Inferior parietal cortex (tissue), 1 donor: ENCODE measurements around the gene ALG14.

ENCODE experiments used
- DNase-seq: peaks from one replicate; pipeline ENCODE4 v3.0.0-alpha.2; 2016; ENCODE audit errors: extremely low spot score

Gene ALG14

GRCh38 chr1:94981575-94981973 lies 91.2 kb downstream of the ALG14 start:
- DNase-seq: no peak

- no peak for DNase-seq
Measured at GRCh38 chr1:94980582-94981574, 91.9 kb downstream of the ALG14 start.

GRCh38 chr1:94979656-94980581 lies 92.8 kb downstream of the ALG14 start:
- no peak for DNase-seq

DNA sequence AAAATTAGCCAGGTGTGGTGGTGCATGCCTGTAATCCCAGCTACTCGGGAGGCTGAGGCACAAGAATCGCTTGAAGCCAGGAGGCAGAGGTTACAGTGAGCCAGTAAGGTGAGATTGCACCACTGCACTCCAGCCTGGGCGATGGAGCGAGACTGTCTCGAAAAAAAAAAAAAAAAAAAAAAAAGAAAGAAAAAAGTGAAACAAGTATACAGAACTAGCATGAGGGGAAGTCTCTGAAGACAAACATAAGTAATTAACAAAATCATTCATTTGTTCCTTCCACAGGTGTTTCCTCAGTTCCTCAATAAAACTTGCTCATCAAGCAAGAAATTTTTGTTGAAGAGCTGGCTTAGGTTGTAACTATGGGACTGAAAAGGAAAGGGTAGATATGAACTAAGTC lies 93.6 kb downstream of the ALG14 start:
- DNase-seq: no peak

GRCh38 chr1:94978401-94978800 lies 94.3 kb downstream of the ALG14 start:
- DNase-seq: no peak

DNA sequence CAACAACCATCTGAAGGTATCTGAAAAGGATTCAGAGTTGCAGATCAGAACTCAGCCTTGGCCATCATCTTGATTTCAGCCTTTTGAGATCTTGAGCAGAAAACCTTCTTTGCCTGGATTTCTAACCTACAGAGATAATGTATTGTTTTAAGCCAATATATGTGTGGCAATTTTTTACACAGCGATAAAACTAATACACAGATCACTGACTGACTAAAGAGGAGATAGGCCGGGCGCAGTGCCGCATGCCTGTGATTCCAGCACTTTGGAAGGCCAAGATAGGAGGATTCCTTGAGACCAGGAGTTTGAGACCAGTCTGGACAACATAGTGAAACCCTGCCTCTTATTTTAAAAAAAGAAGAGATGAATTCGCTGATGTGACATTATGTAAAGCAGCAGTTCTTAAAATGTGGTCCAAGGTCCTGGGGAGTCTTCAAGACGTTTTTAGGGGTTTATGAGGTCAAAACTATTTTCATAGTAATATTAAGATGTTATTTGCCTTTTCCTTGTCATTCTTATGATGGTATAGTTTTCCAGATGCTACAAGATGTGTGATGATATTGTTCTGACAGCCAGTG lies 95.7 kb downstream of the ALG14 start:
- no peak for DNase-seq

DNA sequence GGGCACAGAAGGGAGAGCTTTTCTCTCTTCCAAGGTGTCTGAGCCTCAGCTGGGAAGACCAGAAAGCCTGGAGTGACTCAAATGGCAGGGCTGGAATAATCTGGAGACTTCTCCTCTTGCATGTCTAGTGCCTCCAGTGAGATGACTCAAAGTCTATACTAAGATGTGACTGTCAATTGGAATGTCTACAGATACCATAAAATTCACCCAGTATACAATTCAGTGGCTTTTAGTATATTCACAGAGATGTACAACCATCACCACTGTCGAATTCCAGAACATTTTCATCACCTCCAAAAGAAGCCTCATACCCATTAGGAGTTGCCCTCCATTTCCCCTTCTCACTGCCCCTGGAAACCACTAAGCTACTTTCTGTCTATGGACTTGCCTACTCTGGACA lies 97.9 kb downstream of the ALG14 start:
- DNase-seq: no peak

DNA sequence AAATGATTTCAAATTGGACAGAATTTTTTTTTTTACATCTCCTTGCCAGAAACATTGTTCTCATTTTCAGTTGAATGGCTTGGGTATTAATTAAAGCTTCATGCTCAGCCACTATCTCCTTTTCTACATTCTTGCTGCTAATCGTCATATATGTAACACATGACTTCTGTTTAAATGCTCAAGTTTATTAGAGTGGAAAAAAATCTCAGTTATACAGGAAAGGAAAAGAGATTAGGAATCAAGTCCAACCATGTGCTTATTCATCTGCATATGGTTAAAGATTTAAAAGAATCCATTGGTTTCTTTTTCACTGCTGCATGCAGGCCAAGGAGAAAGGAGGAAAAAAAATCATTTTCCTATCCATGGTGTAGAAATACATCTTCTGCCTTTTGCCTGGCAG lies 98.5 kb downstream of the ALG14 start:
- DNase-seq: no peak

- no peak for DNase-seq
Measured at GRCh38 chr1:94973309-94973922, 99.3 kb downstream of the ALG14 start.

GRCh38 chr1:94971491-94971924 lies 101.2 kb downstream of the ALG14 start:
- DNase-seq: no peak

DNA sequence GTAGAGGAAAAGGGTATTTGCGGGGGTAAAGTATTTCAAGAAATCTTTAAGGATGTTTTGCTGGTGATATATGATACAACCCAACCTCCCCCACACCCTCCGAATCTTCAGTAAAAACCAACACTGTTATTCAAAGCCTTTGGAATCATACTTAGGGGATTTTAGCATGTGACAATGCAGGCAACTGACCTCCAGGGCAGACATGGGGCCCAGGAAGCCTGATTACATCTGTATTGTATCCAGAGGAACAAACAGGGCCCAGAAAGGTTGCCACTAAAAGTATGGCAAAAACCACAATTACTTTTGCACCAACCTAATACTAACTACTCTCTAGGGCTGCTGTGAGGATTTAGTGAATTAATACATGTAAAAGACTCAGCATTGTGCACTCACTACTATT lies 102.0 kb downstream of the ALG14 start:
- no peak for DNase-seq

DNA sequence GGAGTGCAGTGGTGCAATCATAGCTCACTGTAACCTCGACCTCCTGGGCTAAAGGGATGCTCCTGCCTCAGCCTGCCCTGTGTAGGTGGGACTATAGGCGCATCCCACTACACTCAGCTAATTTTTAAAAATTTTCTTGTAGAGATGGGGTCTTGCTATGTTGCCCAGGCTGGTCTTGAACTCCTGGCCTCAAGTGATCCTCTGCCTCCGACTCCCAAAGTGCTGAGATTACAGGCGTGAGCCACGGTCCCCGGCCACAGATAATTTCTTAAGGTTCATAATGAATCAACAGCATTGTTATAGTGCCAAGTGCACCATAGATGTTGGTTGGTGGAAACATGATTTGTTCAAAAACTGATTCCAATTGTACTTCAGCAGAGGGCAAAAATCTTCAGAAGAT lies 103.6 kb downstream of the ALG14 start:
- no peak for DNase-seq

DNA sequence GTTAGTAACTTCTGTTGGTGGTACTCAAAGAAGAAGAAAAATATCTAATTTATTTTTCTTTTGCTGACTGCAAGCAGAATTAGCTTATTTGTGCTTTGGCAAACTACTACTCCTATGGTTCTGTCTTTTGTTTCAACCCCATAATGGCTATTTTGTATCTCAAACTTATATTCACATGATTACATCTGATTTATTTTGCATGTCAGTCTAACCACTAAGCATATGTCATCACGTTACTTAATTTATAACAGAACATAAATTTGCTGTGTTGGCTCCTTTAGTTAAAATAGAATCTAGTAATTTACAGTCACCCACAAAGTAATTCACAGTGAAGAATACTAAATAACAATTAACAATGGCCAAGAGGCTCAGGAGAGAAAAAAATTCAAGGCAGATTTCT lies 106.7 kb downstream of the ALG14 start:
- no peak for DNase-seq

DNA sequence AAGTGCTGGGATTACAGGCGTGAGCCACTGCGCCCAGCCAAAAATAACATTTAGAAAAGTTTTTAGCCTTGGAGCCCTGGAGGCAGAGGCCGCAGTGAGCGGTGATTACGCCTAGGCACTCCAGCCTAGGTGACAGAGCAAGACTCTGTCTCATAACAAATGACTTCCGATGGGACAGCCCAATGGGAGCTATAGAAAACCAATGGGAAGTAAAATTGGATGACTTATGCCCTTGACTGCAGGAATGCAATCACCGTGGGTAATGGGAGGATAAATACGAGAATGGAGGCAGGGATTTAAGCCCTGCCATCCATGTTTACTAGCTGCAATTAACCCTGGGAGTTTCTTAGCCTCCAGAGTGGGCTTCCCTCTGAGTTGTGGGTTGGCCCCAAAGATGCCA lies 108.9 kb downstream of the ALG14 start:
- DNase-seq: no peak

GRCh38 chr1:94962409-94963265 lies 110.1 kb downstream of the ALG14 start:
- peak; percentile 24 for DNase-seq

DNA sequence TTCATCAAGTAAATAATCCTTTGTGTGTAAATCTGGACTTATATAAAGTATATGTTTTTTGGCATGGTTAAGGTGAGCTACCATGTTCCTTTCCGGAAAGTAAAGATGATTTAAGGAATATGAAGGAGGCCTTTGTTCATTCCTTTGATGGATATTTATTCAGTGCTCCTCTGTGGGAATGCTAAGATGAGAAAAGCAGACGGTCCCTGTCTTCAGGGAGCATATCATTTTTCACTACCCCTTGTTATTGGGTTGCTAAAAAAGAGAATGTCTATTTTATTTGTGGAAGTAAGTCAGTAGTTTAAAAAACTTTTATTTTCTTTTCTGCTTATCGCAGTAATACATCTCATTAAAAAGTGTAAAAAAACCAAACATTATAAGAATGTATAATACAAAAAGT lies 110.8 kb downstream of the ALG14 start:
- DNase-seq: no peak

GRCh38 chr1:94961582-94961981 lies 111.2 kb downstream of the ALG14 start:
- DNase-seq: no peak

DNA sequence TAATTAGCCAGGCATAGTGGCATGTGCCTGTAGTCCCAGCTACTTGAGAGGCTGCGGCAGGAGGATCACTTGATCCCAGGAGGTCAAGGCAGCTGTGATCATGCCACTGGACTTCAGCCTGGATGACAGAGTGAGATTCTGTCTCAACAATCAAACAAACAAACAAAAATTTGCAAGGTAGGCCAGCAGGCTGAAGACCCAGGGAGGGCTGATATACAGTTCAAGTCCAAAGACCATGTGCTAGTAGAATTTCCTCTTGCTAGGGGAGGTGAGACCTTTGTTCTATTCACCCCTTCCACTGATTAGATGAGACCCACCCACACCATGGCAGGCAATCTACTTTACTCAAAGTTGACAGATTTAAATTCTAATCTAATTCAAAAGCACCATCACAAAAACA lies 114.7 kb downstream of the ALG14 start:
- DNase-seq: no peak

- DNase-seq: no peak
Measured at GRCh38 chr1:94955767-94956632, 116.8 kb downstream of the ALG14 start.
